Aorta (tissue), 5 donors: ENCODE results near the gene NDUFS6. TPM values are rescaled to one million over a fixed set of nuclear protein-coding genes. Genes with fewer than 3 reads are reported as not detected.

ENCODE experiments used
- ATAC-seq: fragments of 200-7000 bp; cut with Tn5 transposase; one replicate; pipeline ENCODE4 v1.9.1; 2022; ENCODE audit warnings: moderate library complexity; ENCODE audit not compliant: low FRiP score
- DNase-seq, 2 donors: peaks; one replicate each; pipeline ENCODE4 v3.0.0-alpha.2; 2020
- H3K27ac ChIP-seq, 2 donors: one replicate each; pipeline ENCODE4 v1.5.1; 2013; ENCODE audit warnings: low read length in 2 of 2, mild to moderate bottlenecking in 2 of 2, moderate library complexity in 2 of 2, control low read depth in 1 of 2, inconsistent platforms in 1 of 2, low read depth in 1 of 2
- H3K27me3 ChIP-seq, 2 donors: one replicate each; pipeline ENCODE4 v1.6.1; 2013; ENCODE audit warnings: control low read depth in 1 of 2, low read length in 1 of 2, mild to moderate bottlenecking in 1 of 2, moderate library complexity in 1 of 2; ENCODE audit not compliant: insufficient read depth in 2 of 2, control insufficient read depth in 1 of 2
- H3K36me3 ChIP-seq, 2 donors: one replicate each; pipeline ENCODE4 v1.6.1; 2013; ENCODE audit warnings: control low read depth in 1 of 2, low read length in 1 of 2, mild to moderate bottlenecking in 1 of 2; ENCODE audit not compliant: insufficient read depth in 2 of 2, control insufficient read depth in 1 of 2
- H3K4me1 ChIP-seq, 2 donors: one replicate each; pipeline ENCODE4 v1.6.1; 2013; ENCODE audit warnings: low read length in 2 of 2, control low read depth in 1 of 2, mild to moderate bottlenecking in 1 of 2, moderate library complexity in 1 of 2; ENCODE audit not compliant: insufficient read depth in 2 of 2, control insufficient read depth in 1 of 2
- H3K4me3 ChIP-seq, 2 donors: one replicate each; pipeline ENCODE4 v1.5.1; 2013; ENCODE audit warnings: low read length in 2 of 2, control low read depth in 1 of 2, mild to moderate bottlenecking in 1 of 2
- H3K9me3 ChIP-seq: one replicate; pipeline ENCODE4 v1.6.1; 2013; ENCODE audit warnings: mild to moderate bottlenecking, low read length; ENCODE audit not compliant: control insufficient read depth
- WGBS, 2 donors: extraction: QIAGEN DNeasy Blood & Tissue Kit; methylation state at CpG; one replicate each; pipeline ENCODE4 v1.1.7; 2013; 5-methylcytosine and 5-hydroxymethylcytosine counted together
- intact Hi-C, 2 donors: fragments of 100-400 bp; cut with DNase I; formaldehyde crosslinking; loops; one replicate each; pipeline versions ENCODE4 v1.14.2 to v1.15.0; 2022
- polyA plus RNA-seq, 2 donors: library from polyadenylated mRNA; stranded (reverse); fragments of 200-250 nt; gene quantifications; one replicate each; pipeline ENCODE4 v1.2.3, GENCODE V29; 2013
- total RNA-seq, 2 donors: library from RNA; stranded (reverse); fragmentation: NEBNext Ultra II Directional; extraction: Animal tissue kit (Norgen Biotek cat#: 25700); gene quantifications; one replicate each; pipeline ENCODE4 v1.2.1, GENCODE V29; 2021
- donor health status: healthy with polysubstance abuse.
- donor health status: Bipolar disorder and iron deficiency.
- donor health status: DM: no; HTN: no; CAD: no.
- donor health status: DM: no; HTN: no; CAD: no.
- donor health status: DM: yes; HTN: yes; CAD: no.

NDUFS6 gene
- total and polyA plus RNA-seq, 4 donors, result 16.7 to 64.9 (median 35.4) TPM

DNA sequence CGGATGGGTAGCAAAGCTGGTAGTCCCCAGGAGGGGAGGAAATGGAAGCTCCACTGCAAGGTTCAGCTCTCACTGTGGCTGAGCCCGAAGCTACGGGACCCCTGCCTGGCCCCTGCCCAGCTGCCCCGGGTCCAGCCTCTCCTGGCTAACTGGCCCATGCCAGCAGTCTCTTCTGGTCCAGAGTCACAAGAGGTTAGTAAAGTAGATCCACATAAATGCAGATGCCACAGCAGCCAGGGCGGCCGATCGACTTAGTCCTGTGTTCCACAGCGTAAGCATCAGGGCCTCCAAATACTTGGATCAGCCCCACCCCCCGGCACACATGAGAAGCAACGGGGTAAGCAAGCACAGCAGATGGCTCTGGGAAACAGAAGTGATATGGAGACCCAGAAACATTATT lies 43.7 kb upstream of the NDUFS6 start:
- WGBS, 2 donors, result 85 to 86% methylated on average over 10 of the region's 10 CpGs
- no peak overlapping the region for H3K27ac ChIP-seq
- H3K27me3 ChIP-seq, result no peaks in the 10 kb centered on the region
- H3K36me3 ChIP-seq, result no peaks in the 10 kb centered on the region
- no peak overlapping the region for H3K4me3 ChIP-seq
- ATAC-seq (no peak), DNase-seq (peak; percentile 14 to 53)
- intact Hi-C loops, result no loop called here
- no peaks in the 10 kb centered on the region for H3K9me3 ChIP-seq
- H3K4me1 ChIP-seq, result no peaks in the 10 kb centered on the region

DNA sequence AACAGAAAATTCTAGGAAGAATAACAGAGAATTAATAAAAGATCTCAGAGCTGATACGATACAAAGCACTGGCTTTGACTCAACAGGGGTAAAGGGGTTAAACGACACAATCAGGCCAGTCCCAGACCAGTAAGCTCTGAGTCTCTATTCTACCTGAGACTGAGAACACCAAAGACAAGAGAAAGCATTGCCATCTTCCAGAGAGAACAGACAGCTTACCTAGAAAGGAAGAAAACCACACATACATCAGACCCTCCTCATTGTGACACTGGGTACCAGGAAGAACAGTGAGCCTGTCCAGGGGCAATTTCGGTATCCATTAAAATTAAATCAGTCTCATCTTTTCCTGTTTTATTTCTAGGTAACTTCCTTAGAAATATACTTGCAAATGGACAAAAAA lies 42.6 kb upstream of the NDUFS6 start:
- no peak for ATAC-seq
- Histone ChIP-seq H3K27ac (no peak overlapping the region), H3K4me1 (no peaks in the 10 kb centered on the region), H3K9me3 (no peaks in the 10 kb centered on the region), H3K4me3 (no peak overlapping the region), H3K27me3 (no peaks in the 10 kb centered on the region), H3K36me3 (no peaks in the 10 kb centered on the region)
- DNase-seq, result no peak
- intact Hi-C loops, result no loop called here
- 81 to 87% methylated on average over 3 of the region's 3 CpGs for WGBS, 2 donors

DNA sequence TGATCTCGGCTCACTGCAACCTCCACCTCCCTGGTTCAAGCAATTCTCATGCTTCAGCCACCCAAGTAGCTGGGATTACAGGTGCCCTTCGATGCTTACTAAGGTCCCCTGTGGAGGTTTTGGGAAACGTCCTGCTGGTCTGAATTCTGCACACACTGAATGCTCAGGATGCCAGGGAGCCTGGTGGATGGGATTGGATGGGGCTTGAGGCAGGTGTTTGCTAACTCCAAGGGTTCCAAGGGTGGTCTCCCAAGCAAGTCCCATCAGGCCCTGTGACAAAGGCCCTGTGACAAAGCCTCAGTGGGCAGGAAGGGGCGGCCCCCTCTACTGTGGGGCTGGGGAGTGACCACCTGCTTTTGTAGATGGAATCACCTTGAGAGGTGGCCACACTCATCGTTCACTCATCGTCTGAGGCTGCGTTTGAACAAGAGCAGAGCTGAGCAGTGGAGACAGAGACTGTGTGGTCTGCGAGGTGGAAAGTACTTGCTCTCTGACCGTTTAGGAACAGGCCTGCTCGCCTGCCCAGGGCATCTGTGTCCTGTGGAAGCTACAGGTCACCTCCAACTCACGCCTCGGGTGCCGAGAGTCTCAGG lies 41.7 kb upstream of the NDUFS6 start:
- intact Hi-C loops, result no loop called here
- no peaks in the 10 kb centered on the region for H3K27me3 ChIP-seq
- no peak overlapping the region for H3K4me3 ChIP-seq

DNA sequence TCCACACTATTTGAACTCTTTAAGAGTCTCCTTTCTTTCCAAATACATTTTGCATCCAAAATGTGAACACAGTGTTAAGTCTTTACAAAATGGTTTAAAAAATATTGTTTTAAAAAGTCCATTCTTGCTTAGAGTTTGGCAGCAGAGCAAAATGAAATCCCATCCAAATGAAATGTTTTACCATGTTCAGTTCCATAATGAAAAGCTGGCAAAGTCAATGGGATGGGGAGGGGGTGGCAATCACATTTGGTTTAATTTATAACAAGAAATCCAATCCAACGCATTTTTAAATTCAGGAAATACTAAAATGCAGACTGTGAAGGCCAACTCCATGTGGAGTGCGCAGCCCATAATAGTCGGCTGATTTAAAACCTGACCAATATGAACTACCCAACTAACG lies 41.0 kb upstream of the NDUFS6 start:
- Histone ChIP-seq H3K27ac (no peak overlapping the region), H3K27me3 (no peaks in the 10 kb centered on the region), H3K4me3 (no peak overlapping the region), H3K9me3 (no peaks in the 10 kb centered on the region), H3K4me1 (no peaks in the 10 kb centered on the region), H3K36me3 (no peaks in the 10 kb centered on the region)
- no peak for ATAC-seq
- intact Hi-C loops, result no loop called here
- WGBS, 2 donors, result 45 to 68% methylated on average over 4 of the region's 4 CpGs
- no peak for DNase-seq

More for the DNA sequence above, 41.7 kb upstream of the NDUFS6 start:
- WGBS, 2 donors, result 71 to 75% methylated on average over 13 of the region's 13 CpGs
- Histone ChIP-seq H3K4me1 (no peaks in the 10 kb centered on the region), H3K36me3 (no peaks in the 10 kb centered on the region), H3K27ac (no peak overlapping the region), H3K9me3 (no peaks in the 10 kb centered on the region)
- peak; percentile 41 to 42 for DNase-seq
- no peak for ATAC-seq

DNA sequence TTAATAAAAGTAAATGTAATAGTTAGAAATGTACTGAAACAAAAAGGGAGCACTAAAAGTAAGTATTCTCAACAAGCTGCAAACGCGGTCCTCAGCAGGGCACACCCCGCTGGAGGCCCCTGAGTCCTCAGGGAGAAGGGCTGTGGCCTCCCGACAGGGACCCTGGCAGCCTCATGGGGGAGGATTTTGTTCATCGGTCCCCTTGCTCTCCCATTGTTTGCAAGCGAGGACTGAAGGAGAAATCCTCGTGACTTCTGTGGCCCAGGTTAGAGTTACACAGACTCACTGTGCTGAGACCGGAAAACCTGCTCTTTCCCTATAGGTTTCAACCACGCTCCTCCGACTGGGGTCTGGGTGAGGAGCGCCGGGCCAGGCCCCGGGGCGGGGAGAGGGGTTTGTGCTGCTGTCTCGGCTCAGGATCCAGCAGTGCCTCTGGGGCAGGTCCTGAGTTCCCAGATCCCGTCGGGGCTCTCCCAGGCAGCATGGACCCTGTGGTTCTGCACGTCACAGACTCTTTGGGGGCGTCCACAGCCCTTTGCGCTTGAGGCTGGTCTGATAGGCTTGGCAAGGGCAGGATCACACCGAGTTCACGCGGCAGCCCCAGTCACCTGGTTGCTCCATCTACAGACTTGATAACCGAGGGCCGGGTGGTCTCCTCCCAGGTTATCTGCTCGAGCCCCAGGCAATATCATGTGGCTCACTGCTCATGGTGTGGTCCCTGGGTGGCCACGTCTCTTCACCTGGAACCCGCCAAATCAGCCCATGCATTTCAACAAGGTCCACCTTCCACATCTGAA lies 40.4 kb upstream of the NDUFS6 start:
- H3K27me3 ChIP-seq, result no peaks in the 10 kb centered on the region
- ATAC-seq (no peak), DNase-seq (peak; percentile 21 to 53)
- H3K4me3 ChIP-seq, result no peak overlapping the region
- no peak overlapping the region for H3K27ac ChIP-seq
- H3K9me3 ChIP-seq, result no peaks in the 10 kb centered on the region
- intact Hi-C loops, result no loop called here
- H3K36me3 ChIP-seq, result no peaks in the 10 kb centered on the region
- no peaks in the 10 kb centered on the region for H3K4me1 ChIP-seq
- 75 to 78% methylated on average over 28 of the region's 28 CpGs for WGBS, 2 donors

DNA sequence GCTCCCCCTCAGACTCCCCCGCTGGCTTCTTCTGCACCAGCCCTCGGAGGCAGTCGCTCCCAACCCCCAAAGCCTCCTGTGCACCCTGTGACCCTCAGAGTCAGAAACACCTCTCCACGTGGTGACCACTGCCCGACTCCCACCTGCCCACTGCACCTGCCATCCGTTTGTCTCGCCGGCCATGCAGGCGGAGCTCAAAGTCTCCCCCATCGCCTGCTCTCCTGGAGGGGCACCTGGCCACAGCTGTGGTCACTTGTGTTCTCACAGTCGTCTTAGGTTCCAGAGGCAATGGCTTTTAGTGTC lies 39.8 kb upstream of the NDUFS6 start:
- no peak overlapping the region for H3K27ac ChIP-seq
- H3K36me3 ChIP-seq, result no peaks in the 10 kb centered on the region
- WGBS, 2 donors, result 82 to 85% methylated on average over 11 of the region's 11 CpGs
- intact Hi-C loops, result no loop called here
- H3K27me3 ChIP-seq, result no peaks in the 10 kb centered on the region
- no peak for ATAC-seq
- DNase-seq, result peak in 1 of 2 donors; percentile 16
- no peak overlapping the region for H3K4me3 ChIP-seq
- H3K9me3 ChIP-seq, result no peaks in the 10 kb centered on the region
- H3K4me1 ChIP-seq, result no peaks in the 10 kb centered on the region

DNA sequence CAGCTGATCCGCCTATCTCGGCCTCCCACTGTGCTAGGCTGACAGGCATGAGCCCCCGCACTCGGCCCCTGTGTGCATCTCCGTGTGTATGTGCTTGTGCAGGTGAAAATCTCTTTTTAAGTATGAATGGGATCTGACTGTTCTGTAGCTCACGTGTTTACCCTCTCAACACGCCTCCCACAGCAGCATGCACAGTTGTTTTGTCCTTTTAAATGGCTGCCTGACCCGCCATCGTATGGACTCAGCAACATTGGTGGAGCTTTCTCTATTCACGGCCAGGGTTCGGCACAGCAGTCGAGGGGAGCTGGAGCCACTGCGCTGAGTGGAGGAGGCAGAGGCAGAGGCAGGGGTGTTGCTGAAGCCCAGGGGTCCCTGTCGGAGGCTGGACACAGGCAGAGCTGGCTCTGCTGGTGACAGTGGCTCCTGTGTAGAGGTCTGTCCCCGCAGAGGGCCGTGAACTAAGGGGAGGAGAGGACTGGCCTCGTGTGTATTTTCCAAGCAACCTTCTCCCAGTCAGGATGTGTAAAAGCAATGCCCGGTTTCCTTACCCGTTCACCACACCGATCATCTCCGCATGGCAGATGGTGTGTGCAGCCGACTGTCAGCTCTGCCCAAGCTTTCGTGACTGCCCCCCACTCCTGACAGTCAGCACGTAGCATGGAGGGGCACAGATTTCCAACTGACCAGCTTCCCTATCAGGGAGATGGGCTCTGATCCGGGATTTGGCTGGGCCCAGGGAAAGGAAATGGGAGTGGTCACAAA lies 38.9 kb upstream of the NDUFS6 start:
- no peaks in the 10 kb centered on the region for H3K36me3 ChIP-seq
- no peaks in the 10 kb centered on the region for H3K4me1 ChIP-seq
- WGBS, 2 donors, result 83 to 87% methylated on average over 25 of the region's 25 CpGs
- intact Hi-C loops, result no loop called here
- no peak overlapping the region for H3K4me3 ChIP-seq
- peak; percentile 25 to 55 for DNase-seq
- ATAC-seq, result no peak
- no peak overlapping the region for H3K27ac ChIP-seq
- no peaks in the 10 kb centered on the region for H3K27me3 ChIP-seq
- no peaks in the 10 kb centered on the region for H3K9me3 ChIP-seq

- Histone ChIP-seq H3K4me3 (no peak overlapping the region), H3K9me3 (no peaks in the 10 kb centered on the region), H3K27me3 (no peaks in the 10 kb centered on the region), H3K4me1 (no peaks in the 10 kb centered on the region), H3K27ac (no peak overlapping the region), H3K36me3 (no peaks in the 10 kb centered on the region)
- intact Hi-C loops, result no loop called here
- DNase-seq, result peak; percentile 20 to 42
- WGBS, 2 donors, result 81 to 85% methylated on average over 13 of the region's 13 CpGs
- ATAC-seq, result no peak
Measured at GRCh38 chr5:1762883-1763547, 38.2 kb upstream of the NDUFS6 start.
